Measurements from ENCODE around the gene CTIF.

Gene CTIF

GRCh38 chr18:48622911-48623431, 84.1 kb downstream of the CTIF start:
- DNase-seq: no peak
- H3K36me3 ChIP-seq (ENCODE audit: control insufficient read depth in 4 of 4, insufficient read depth in 4 of 4, low read length in 3 of 4): peaks cover 0 to 7% (median 5%) of the 10 kb centered on the region in 4 experiments
- H3K27me3 ChIP-seq (replicated peaks in 2 of 5; ENCODE audit: control insufficient read depth in 4 of 5, insufficient read depth in 5 of 5, low read length in 4 of 5): no peaks in the 10 kb centered on the region
- POLR2A ChIA-PET: no interaction called here
- no peak overlapping the region for H3K27ac ChIP-seq (ENCODE audit: insufficient read depth in 1 of 2, low read depth in 1 of 2, low read length in 2 of 2, poor library complexity in 1 of 2, severe bottlenecking in 2 of 2)
- CTCF ChIA-PET: no interaction called here
- 97% methylated on average over 6 of the region's 13 CpGs for WGBS (ENCODE audit: insufficient coverage)
- H3K4me3 ChIP-seq (ENCODE audit: control insufficient read depth in 1 of 7, extremely low read depth in 1 of 7, insufficient read depth in 4 of 7, low read depth in 2 of 7, low read length in 6 of 7): no peak overlapping the region
- no peaks in the 10 kb centered on the region for H3K4me1 ChIP-seq (ENCODE audit: control extremely low read depth in 1 of 4, control insufficient read depth in 4 of 4, insufficient read depth in 4 of 4, low read length in 3 of 4)
- H3K9me3 ChIP-seq (ENCODE audit: control extremely low read depth in 1 of 5, control insufficient read depth in 4 of 5, insufficient read depth in 2 of 5, low read depth in 1 of 5, low read length in 4 of 5): no peaks in the 10 kb centered on the region

DNA sequence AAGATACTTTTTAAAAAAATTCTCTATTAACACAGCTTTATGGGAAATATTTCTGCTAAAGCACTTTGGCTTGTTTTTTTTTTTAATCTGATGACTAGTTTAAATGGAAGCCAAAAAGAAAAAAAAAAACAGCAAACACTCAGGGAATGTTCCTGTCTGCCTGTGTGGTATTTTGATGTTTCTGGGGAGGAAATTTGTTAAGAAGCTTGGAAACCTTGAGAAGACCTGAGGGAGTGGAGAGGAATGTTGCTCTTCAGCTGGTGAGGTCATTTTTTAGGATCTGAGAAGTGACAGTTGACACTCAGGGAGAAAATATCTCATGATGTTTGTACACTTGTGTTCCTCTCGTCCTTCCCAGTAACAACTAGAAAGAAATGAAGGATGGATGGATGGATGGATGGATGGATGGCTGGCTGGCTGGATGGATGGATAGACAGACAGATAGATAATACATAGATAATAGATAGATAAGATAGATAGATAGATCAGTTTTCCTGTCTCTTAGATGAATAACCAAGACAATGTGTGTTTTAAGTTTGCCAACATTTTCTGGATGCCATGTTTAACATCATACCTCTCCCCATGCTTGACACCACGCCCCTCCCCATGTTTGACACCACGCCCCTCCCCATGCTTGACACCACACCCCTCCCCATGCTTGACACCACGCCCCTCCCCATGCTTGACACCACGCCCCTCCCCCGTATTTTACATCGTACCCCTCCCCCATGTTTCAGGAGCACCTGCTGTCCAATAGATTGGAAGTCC, 84.8 kb downstream of the CTIF start:
- Histone ChIP-seq H3K27me3 (replicated peaks in 2 of 5; ENCODE audit: control insufficient read depth in 4 of 5, insufficient read depth in 5 of 5, low read length in 4 of 5) (no peaks in the 10 kb centered on the region), H3K9me3 (ENCODE audit: control extremely low read depth in 1 of 5, control insufficient read depth in 4 of 5, insufficient read depth in 2 of 5, low read depth in 1 of 5, low read length in 4 of 5) (no peaks in the 10 kb centered on the region), H3K4me1 (ENCODE audit: control extremely low read depth in 1 of 4, control insufficient read depth in 4 of 4, insufficient read depth in 4 of 4, low read length in 3 of 4) (no peaks in the 10 kb centered on the region), H3K36me3 (ENCODE audit: control insufficient read depth in 4 of 4, insufficient read depth in 4 of 4, low read length in 3 of 4) (peaks cover 0 to 9% (median 6%) of the 10 kb centered on the region in 4 experiments), H3K27ac (ENCODE audit: insufficient read depth in 1 of 2, low read depth in 1 of 2, low read length in 2 of 2, poor library complexity in 1 of 2, severe bottlenecking in 2 of 2) (no peak overlapping the region), H3K4me3 (ENCODE audit: control insufficient read depth in 1 of 7, extremely low read depth in 1 of 7, insufficient read depth in 4 of 7, low read depth in 2 of 7, low read length in 6 of 7) (no peak overlapping the region)
- DNase-seq: no peak
- ChIA-PET POLR2A (no interaction called here), CTCF (no interaction called here)
- 80% methylated on average over 1 of the region's 7 CpGs for WGBS (ENCODE audit: insufficient coverage)

- DNase-seq: no peak
- ChIA-PET CTCF (no interaction called here), POLR2A (no interaction called here)
- no peaks in the 10 kb centered on the region for H3K9me3 ChIP-seq (ENCODE audit: control extremely low read depth in 1 of 5, control insufficient read depth in 4 of 5, insufficient read depth in 2 of 5, low read depth in 1 of 5, low read length in 4 of 5)
- H3K27me3 ChIP-seq (replicated peaks in 2 of 5; ENCODE audit: control insufficient read depth in 4 of 5, insufficient read depth in 5 of 5, low read length in 4 of 5): no peaks in the 10 kb centered on the region
- H3K36me3 ChIP-seq (ENCODE audit: control insufficient read depth in 4 of 4, insufficient read depth in 4 of 4, low read length in 3 of 4): peaks cover 0 to 5% (median 5%) of the 10 kb centered on the region in 4 experiments
- no peak overlapping the region for H3K27ac ChIP-seq (ENCODE audit: insufficient read depth in 1 of 2, low read depth in 1 of 2, low read length in 2 of 2, poor library complexity in 1 of 2, severe bottlenecking in 2 of 2)
- no peaks in the 10 kb centered on the region for H3K4me1 ChIP-seq (ENCODE audit: control extremely low read depth in 1 of 4, control insufficient read depth in 4 of 4, insufficient read depth in 4 of 4, low read length in 3 of 4)
- H3K4me3 ChIP-seq (ENCODE audit: control insufficient read depth in 1 of 7, extremely low read depth in 1 of 7, insufficient read depth in 4 of 7, low read depth in 2 of 7, low read length in 6 of 7): no peak overlapping the region
- 100% methylated on average over 3 of the region's 4 CpGs for WGBS (ENCODE audit: insufficient coverage)
Observed at GRCh38 chr18:48624856-48625255, 86.0 kb downstream of the CTIF start.

- H3K27ac ChIP-seq (ENCODE audit: insufficient read depth in 1 of 2, low read depth in 1 of 2, low read length in 2 of 2, poor library complexity in 1 of 2, severe bottlenecking in 2 of 2): no peak overlapping the region
- WGBS (ENCODE audit: insufficient coverage): 83% methylated on average over 2 of the region's 3 CpGs
Observed at GRCh38 chr18:48627216-48627615, 88.4 kb downstream of the CTIF start.

DNA sequence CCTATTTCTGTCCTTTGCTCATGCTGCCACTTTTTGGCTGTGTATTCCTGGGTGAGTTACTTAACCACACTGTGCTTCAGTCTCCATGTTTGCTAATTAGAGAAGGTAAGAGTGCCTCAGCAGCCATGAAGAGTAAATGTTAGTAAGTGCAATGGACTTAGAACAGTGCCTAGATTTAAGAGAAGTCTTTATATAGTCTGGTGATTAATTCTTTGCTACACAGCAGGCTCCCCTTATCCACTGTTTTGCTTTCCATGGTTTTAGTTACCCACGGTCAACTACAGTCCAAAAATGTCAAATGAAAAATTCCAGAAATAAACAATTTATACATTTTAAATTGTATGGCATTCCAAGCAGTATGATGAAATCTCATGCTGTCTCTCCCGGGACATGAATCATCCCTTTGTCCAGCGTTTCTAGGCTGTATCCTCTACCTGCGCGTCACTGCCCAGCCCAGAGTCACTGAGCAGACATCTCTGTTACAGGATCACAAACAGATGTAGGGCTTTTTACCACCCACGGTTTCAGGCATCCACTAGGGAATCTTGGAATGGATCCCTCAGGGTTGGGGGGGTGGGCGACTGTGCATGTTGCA, 91.0 kb downstream of the CTIF start:
- no peak for DNase-seq
- 100% methylated on average over 3 of the region's 7 CpGs for WGBS (ENCODE audit: insufficient coverage)
- ChIA-PET POLR2A (no interaction called here), CTCF (interaction anchor here (0.6 to 2.0 kb wide), 2 partner anchors 11 to 100 kb away, joined by 3 to 4 read pairs; no protein-coding TSS in a partner anchor)
- Histone ChIP-seq H3K27ac (ENCODE audit: insufficient read depth in 1 of 2, low read depth in 1 of 2, low read length in 2 of 2, poor library complexity in 1 of 2, severe bottlenecking in 2 of 2) (no peak overlapping the region), H3K27me3 (replicated peaks in 2 of 5; ENCODE audit: control insufficient read depth in 4 of 5, insufficient read depth in 5 of 5, low read length in 4 of 5) (no peaks in the 10 kb centered on the region), H3K36me3 (ENCODE audit: control insufficient read depth in 4 of 4, insufficient read depth in 4 of 4, low read length in 3 of 4) (peaks cover 0 to 4% (median 2%) of the 10 kb centered on the region in 4 experiments), H3K9me3 (ENCODE audit: control extremely low read depth in 1 of 5, control insufficient read depth in 4 of 5, insufficient read depth in 2 of 5, low read depth in 1 of 5, low read length in 4 of 5) (no peaks in the 10 kb centered on the region), H3K4me3 (ENCODE audit: control insufficient read depth in 1 of 7, extremely low read depth in 1 of 7, insufficient read depth in 4 of 7, low read depth in 2 of 7, low read length in 6 of 7) (no peak overlapping the region), H3K4me1 (ENCODE audit: control extremely low read depth in 1 of 4, control insufficient read depth in 4 of 4, insufficient read depth in 4 of 4, low read length in 3 of 4) (no peaks in the 10 kb centered on the region)

More at GRCh38 chr18:48627216-48627615, 88.4 kb downstream of the CTIF start:
- no peak overlapping the region for H3K4me3 ChIP-seq (ENCODE audit: control insufficient read depth in 1 of 7, extremely low read depth in 1 of 7, insufficient read depth in 4 of 7, low read depth in 2 of 7, low read length in 6 of 7)
- no peaks in the 10 kb centered on the region for H3K27me3 ChIP-seq (replicated peaks in 2 of 5; ENCODE audit: control insufficient read depth in 4 of 5, insufficient read depth in 5 of 5, low read length in 4 of 5)
- ChIA-PET POLR2A (no interaction called here), CTCF (no interaction called here)
- no peaks in the 10 kb centered on the region for H3K4me1 ChIP-seq (ENCODE audit: control extremely low read depth in 1 of 4, control insufficient read depth in 4 of 4, insufficient read depth in 4 of 4, low read length in 3 of 4)
- H3K36me3 ChIP-seq (ENCODE audit: control insufficient read depth in 4 of 4, insufficient read depth in 4 of 4, low read length in 3 of 4): peaks cover 0 to 4% (median 1%) of the 10 kb centered on the region in 4 experiments
- no peak for DNase-seq
- no peaks in the 10 kb centered on the region for H3K9me3 ChIP-seq (ENCODE audit: control extremely low read depth in 1 of 5, control insufficient read depth in 4 of 5, insufficient read depth in 2 of 5, low read depth in 1 of 5, low read length in 4 of 5)

DNA sequence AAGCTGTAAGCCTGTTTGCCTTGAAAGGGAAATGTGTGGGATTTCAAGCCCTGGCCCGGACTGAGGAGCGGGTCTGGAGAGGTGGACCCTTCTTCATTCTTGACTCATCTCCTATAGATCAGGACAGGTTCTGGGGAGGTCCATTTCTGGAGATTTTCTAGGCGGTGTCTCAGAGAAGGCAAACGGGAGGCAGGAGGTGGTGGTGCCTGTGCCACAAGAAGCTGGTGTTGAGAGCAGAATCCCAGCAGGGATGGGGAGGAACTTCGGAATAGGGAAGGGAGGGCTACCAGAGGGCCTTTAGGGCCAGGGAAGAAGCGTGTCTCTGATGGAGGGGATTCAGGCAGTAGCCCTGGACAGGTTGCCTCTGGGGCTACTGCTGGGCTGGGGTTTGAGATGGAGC, 93.0 kb downstream of the CTIF start:
- Histone ChIP-seq H3K27ac (ENCODE audit: insufficient read depth in 1 of 2, low read depth in 1 of 2, low read length in 2 of 2, poor library complexity in 1 of 2, severe bottlenecking in 2 of 2) (no peak overlapping the region), H3K4me1 (ENCODE audit: control extremely low read depth in 1 of 4, control insufficient read depth in 4 of 4, insufficient read depth in 4 of 4, low read length in 3 of 4) (no peaks in the 10 kb centered on the region), H3K36me3 (ENCODE audit: control insufficient read depth in 4 of 4, insufficient read depth in 4 of 4, low read length in 3 of 4) (peaks cover 0 to 4% (median 1%) of the 10 kb centered on the region in 4 experiments), H3K27me3 (replicated peaks in 2 of 5; ENCODE audit: control insufficient read depth in 4 of 5, insufficient read depth in 5 of 5, low read length in 4 of 5) (no peaks in the 10 kb centered on the region), H3K4me3 (ENCODE audit: control insufficient read depth in 1 of 7, extremely low read depth in 1 of 7, insufficient read depth in 4 of 7, low read depth in 2 of 7, low read length in 6 of 7) (no peak overlapping the region), H3K9me3 (ENCODE audit: control extremely low read depth in 1 of 5, control insufficient read depth in 4 of 5, insufficient read depth in 2 of 5, low read depth in 1 of 5, low read length in 4 of 5) (no peaks in the 10 kb centered on the region)
- 95% methylated on average over 4 of the region's 6 CpGs for WGBS (ENCODE audit: insufficient coverage)
- ChIA-PET CTCF (interaction anchor here (1.2 to 1.6 kb wide), 2 partner anchors 145 to 156 kb away, joined by 4 read pairs; no protein-coding TSS in a partner anchor), POLR2A (interaction anchor here (1.2 kb wide), 1 partner anchor 26 kb away, joined by 4 read pairs; no protein-coding TSS in a partner anchor)
- no peak for DNase-seq

- no peak overlapping the region for H3K27ac ChIP-seq (ENCODE audit: insufficient read depth in 1 of 2, low read depth in 1 of 2, low read length in 2 of 2, poor library complexity in 1 of 2, severe bottlenecking in 2 of 2)
- DNase-seq: no peak
- ChIA-PET POLR2A (no interaction called here), CTCF (no interaction called here)
- no peaks in the 10 kb centered on the region for H3K27me3 ChIP-seq (replicated peaks in 2 of 5; ENCODE audit: control insufficient read depth in 4 of 5, insufficient read depth in 5 of 5, low read length in 4 of 5)
- H3K9me3 ChIP-seq (ENCODE audit: control extremely low read depth in 1 of 5, control insufficient read depth in 4 of 5, insufficient read depth in 2 of 5, low read depth in 1 of 5, low read length in 4 of 5): no peaks in the 10 kb centered on the region
- no peaks in the 10 kb centered on the region for H3K4me1 ChIP-seq (ENCODE audit: control extremely low read depth in 1 of 4, control insufficient read depth in 4 of 4, insufficient read depth in 4 of 4, low read length in 3 of 4)
- peaks cover 0 to 4% (median 1%) of the 10 kb centered on the region in 4 experiments for H3K36me3 ChIP-seq (ENCODE audit: control insufficient read depth in 4 of 4, insufficient read depth in 4 of 4, low read length in 3 of 4)
- WGBS (ENCODE audit: insufficient coverage): 100% methylated on average over 3 of the region's 12 CpGs
- no peak overlapping the region for H3K4me3 ChIP-seq (ENCODE audit: control insufficient read depth in 1 of 7, extremely low read depth in 1 of 7, insufficient read depth in 4 of 7, low read depth in 2 of 7, low read length in 6 of 7)
Observed at GRCh38 chr18:48632676-48633257, 93.9 kb downstream of the CTIF start.
